Thoracic aorta (tissue), 2 donors: Measurements from ENCODE around the gene WASHC2A. TPM values are rescaled to one million over a fixed set of nuclear protein-coding genes. Genes with fewer than 3 reads are reported as not detected.
"Not testable (repeated sequence)": the region's sequence is repeated elsewhere in the genome, so short reads cannot be mapped to it uniquely, and the experiment has no call there.

Experiments
- ATAC-seq: fragments of 150-250 bp; one replicate; pipeline ENCODE4 v1.8.0; 2017; ENCODE audit warnings: low read depth; ENCODE audit not compliant: insufficient number of reproducible peaks, low FRiP score
- DNase-seq: peaks from one replicate; pipeline ENCODE4 v3.0.0-alpha.2; 2020; ENCODE audit warnings: low spot score
- H3K27ac ChIP-seq, 2 donors: fragments of 200-600 bp; sonication (generic); 1 replicate in 1 of 2; 2 replicates in 1 of 2; pipeline ENCODE4 v1.5.1; 2016; ENCODE audit warnings: mild to moderate bottlenecking in 2 of 2, moderate library complexity in 2 of 2
- H3K27me3 ChIP-seq: fragments of 200-600 bp; sonication (generic); replicated peaks from 2 replicates; pipeline ENCODE4 v1.6.0; 2016; ENCODE audit warnings: mild to moderate bottlenecking; ENCODE audit not compliant: insufficient read depth
- H3K36me3 ChIP-seq: fragments of 200-600 bp; sonication (generic); one replicate; pipeline ENCODE4 v1.5.1; 2016
- H3K4me1 ChIP-seq, 2 donors: fragments of 200-600 bp; sonication (generic); 1 replicate in 1 of 2; 2 replicates in 1 of 2; pipeline versions ENCODE4 v1.5.1 to v1.6.0; 2016; ENCODE audit warnings: low read depth in 2 of 2, mild to moderate bottlenecking in 1 of 2; ENCODE audit not compliant: control insufficient read depth in 1 of 2
- H3K4me3 ChIP-seq: fragments of 200-600 bp; sonication (generic); 2 replicates; pipeline ENCODE4 v1.5.1; 2016; ENCODE audit warnings: mild to moderate bottlenecking
- H3K9me3 ChIP-seq: fragments of 200-600 bp; sonication (generic); 2 replicates; pipeline ENCODE4 v1.5.1; 2016
- CTCF ChIP-seq: fragments of 200-600 bp; sonication (generic); IDR thresholded peaks from one replicate; pipeline ENCODE4 v1.5.1; 2019; ENCODE audit warnings: antibody characterized with exemption
- total RNA-seq, 2 donors: library from RNA; depleted of rRNA; stranded (reverse); fragments of >200 nt; gene quantifications; one replicate each; pipeline versions ENCODE4 v1.1.0 to v1.2.3, GENCODE V29; 2016

Gene WASHC2A
- total RNA-seq, 2 donors from 2014 or later: 32.2 to 33.7 TPM

GRCh38 chr10:50143512-50144174, 75.9 kb downstream of the WASHC2A start:
- H3K4me1 ChIP-seq, H3K36me3 ChIP-seq, H3K4me3 ChIP-seq, H3K9me3 ChIP-seq, H3K27ac ChIP-seq, H3K27me3 ChIP-seq, DNase-seq, ATAC-seq: not testable (repeated sequence)

- H3K27me3 ChIP-seq, DNase-seq, H3K4me1 ChIP-seq, H3K4me3 ChIP-seq, ATAC-seq, H3K36me3 ChIP-seq, H3K27ac ChIP-seq, H3K9me3 ChIP-seq: not testable (repeated sequence)
These were observed 77.8 kb downstream of the WASHC2A start for GRCh38 chr10:50145575-50145974.

GRCh38 chr10:50152792-50153272, 85.1 kb downstream of the WASHC2A start:
- no peak for ATAC-seq
- no peak for DNase-seq
- H3K27me3 ChIP-seq: no peaks in the 10 kb centered on the region
- H3K36me3 ChIP-seq: no peaks in the 10 kb centered on the region
- no peaks in the 10 kb centered on the region for H3K9me3 ChIP-seq
- H3K27ac ChIP-seq: no peak overlapping the region
- TF ChIP-seq CTCF: no peak
- H3K4me3 ChIP-seq: peak overlapping the region; percentile 36
- no peaks in the 10 kb centered on the region for H3K4me1 ChIP-seq

GRCh38 chr10:50157868-50158267, 90.1 kb downstream of the WASHC2A start:
- ATAC-seq, H3K4me1 ChIP-seq, H3K27me3 ChIP-seq, H3K27ac ChIP-seq, DNase-seq, H3K4me3 ChIP-seq, H3K9me3 ChIP-seq, H3K36me3 ChIP-seq: not testable (repeated sequence)

- not testable (repeated sequence) for H3K9me3 ChIP-seq, H3K4me3 ChIP-seq, H3K27me3 ChIP-seq, ATAC-seq, H3K27ac ChIP-seq, DNase-seq, H3K36me3 ChIP-seq, H3K4me1 ChIP-seq
These were observed 92.1 kb downstream of the WASHC2A start for GRCh38 chr10:50159856-50160255.

- ATAC-seq, H3K9me3 ChIP-seq, H3K27ac ChIP-seq, H3K36me3 ChIP-seq, DNase-seq, H3K4me1 ChIP-seq, H3K4me3 ChIP-seq, H3K27me3 ChIP-seq: not testable (repeated sequence)
These were observed 97.3 kb downstream of the WASHC2A start for GRCh38 chr10:50165038-50165437.

- not testable (repeated sequence) for H3K9me3 ChIP-seq, H3K36me3 ChIP-seq, H3K4me3 ChIP-seq, H3K27me3 ChIP-seq, ATAC-seq, H3K27ac ChIP-seq, DNase-seq, H3K4me1 ChIP-seq
These were observed 100.1 kb downstream of the WASHC2A start for GRCh38 chr10:50167833-50168232.

GRCh38 chr10:50169506-50169905, 101.8 kb downstream of the WASHC2A start:
- ATAC-seq, DNase-seq, H3K4me3 ChIP-seq, H3K27me3 ChIP-seq, H3K27ac ChIP-seq, H3K9me3 ChIP-seq, H3K36me3 ChIP-seq, H3K4me1 ChIP-seq: not testable (repeated sequence)

GRCh38 chr10:50174788-50175525, 107.2 kb downstream of the WASHC2A start:
- not testable (repeated sequence) for H3K27me3 ChIP-seq, H3K4me1 ChIP-seq, H3K36me3 ChIP-seq, DNase-seq, H3K9me3 ChIP-seq, ATAC-seq, H3K27ac ChIP-seq, H3K4me3 ChIP-seq
